ENCODE results near the gene GPR32.

DNA sequence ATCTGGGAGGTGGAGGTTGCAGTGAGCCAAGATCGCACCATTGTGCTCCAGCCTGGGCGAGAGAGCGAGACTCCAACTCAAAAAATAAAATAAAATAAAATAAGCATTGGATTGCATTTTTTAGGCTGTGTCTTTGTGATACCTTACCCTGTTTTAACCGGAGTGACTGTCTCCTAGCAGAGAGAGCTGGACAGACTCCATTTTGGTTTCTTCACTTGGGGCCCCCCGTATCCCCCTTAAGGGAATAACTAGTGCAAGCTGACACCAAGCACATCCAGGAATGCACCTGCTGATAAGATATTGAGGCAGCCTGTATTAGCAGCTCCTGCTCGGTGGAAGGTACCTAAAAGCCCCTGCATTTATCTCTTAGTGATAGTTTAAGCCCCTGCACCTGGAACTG is 20.8 kb upstream of the GPR32 start:
- TF ChIP-seq CTCF (tag by site-specific recombination; IDR thresholded peaks at IDR 0.05) (no peak), YY2 (tag by site-specific recombination; IDR thresholded peaks at IDR 0.05) (no peak), ZNF571 (tag by site-specific recombination; IDR thresholded peaks at IDR 0.05) (no peak), ZNF335 (tag by site-specific recombination; conservative IDR thresholded peaks at IDR 0.05) (no peak), ZNF121 (tag by site-specific recombination; IDR thresholded peaks at IDR 0.05) (no peak)
- TF ChIP-seq, protein P1, sequence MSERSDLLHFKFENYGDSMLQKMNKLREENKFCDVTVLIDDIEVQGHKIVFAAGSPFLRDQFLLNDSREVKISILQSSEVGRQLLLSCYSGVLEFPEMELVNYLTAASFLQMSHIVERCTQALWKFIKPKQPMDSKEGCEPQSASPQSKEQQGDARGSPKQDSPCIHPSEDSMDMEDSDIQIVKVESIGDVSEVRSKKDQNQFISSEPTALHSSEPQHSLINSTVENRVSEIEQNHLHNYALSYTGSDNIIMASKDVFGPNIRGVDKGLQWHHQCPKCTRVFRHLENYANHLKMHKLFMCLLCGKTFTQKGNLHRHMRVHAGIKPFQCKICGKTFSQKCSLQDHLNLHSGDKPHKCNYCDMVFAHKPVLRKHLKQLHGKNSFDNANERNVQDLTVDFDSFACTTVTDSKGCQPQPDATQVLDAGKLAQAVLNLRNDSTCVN (tag by site-specific recombination; optimal IDR thresholded peaks at IDR 0.05) = no peak
